HepG2 (cell line): ENCODE data around the gene USP20.

Source experiments
- AKNA ChIP-seq: sonication (generic); formaldehyde crosslinking; IDR thresholded peaks from 2 replicates; pipeline ENCODE4 v1.4.0; 2020; ENCODE audit warnings: missing genetic modification reagents, borderline replicate concordance
- GFI1 ChIP-seq: sonication (generic); formaldehyde crosslinking; IDR thresholded peaks from 2 replicates; pipeline ENCODE4 v1.5.0; 2020; ENCODE audit warnings: missing genetic modification reagents, mild to moderate bottlenecking, borderline replicate concordance
- MAFK ChIP-seq, 2 experiments: IDR thresholded peaks in 1 of 2; conservative IDR thresholded peaks in 1 of 2; 2 replicates each; pipeline ENCODE4 v1.6.1; 2011; ENCODE audit warnings: improper control_type of control experiment in 2 of 2, low read length in 2 of 2
- REST ChIP-seq, 2 experiments: IDR thresholded peaks; 2 replicates each; pipeline ENCODE4 v1.6.1; 2011 to 2012; ENCODE audit warnings: low read length in 2 of 2, borderline replicate concordance in 1 of 2, low read depth in 1 of 2, mild to moderate bottlenecking in 1 of 2, moderate library complexity in 1 of 2
- TAF1 ChIP-seq: sonication (generic); formaldehyde crosslinking; IDR thresholded peaks from 2 replicates; pipeline ENCODE4 v1.4.0; 2020; ENCODE audit warnings: missing genetic modification reagents
- TF ChIP-seq, protein P1 (sequence below): sonication (generic); formaldehyde crosslinking; IDR thresholded peaks from 2 replicates; pipeline ENCODE4 v1.5.0; 2020; ENCODE audit warnings: mild to moderate bottlenecking, missing genetic modification reagents, moderate library complexity
- TF ChIP-seq, protein P2 (sequence below): sonication (generic); formaldehyde crosslinking; IDR thresholded peaks from 2 replicates; pipeline ENCODE4 v1.4.0; 2020; ENCODE audit warnings: missing genetic modification reagents

- TF ChIP-seq TAF1, result no peak
- TF ChIP-seq, protein P1, sequence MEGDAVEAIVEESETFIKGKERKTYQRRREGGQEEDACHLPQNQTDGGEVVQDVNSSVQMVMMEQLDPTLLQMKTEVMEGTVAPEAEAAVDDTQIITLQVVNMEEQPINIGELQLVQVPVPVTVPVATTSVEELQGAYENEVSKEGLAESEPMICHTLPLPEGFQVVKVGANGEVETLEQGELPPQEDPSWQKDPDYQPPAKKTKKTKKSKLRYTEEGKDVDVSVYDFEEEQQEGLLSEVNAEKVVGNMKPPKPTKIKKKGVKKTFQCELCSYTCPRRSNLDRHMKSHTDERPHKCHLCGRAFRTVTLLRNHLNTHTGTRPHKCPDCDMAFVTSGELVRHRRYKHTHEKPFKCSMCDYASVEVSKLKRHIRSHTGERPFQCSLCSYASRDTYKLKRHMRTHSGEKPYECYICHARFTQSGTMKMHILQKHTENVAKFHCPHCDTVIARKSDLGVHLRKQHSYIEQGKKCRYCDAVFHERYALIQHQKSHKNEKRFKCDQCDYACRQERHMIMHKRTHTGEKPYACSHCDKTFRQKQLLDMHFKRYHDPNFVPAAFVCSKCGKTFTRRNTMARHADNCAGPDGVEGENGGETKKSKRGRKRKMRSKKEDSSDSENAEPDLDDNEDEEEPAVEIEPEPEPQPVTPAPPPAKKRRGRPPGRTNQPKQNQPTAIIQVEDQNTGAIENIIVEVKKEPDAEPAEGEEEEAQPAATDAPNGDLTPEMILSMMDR (CRISPR knock-in tag), result no peak
- TF ChIP-seq, protein P2, sequence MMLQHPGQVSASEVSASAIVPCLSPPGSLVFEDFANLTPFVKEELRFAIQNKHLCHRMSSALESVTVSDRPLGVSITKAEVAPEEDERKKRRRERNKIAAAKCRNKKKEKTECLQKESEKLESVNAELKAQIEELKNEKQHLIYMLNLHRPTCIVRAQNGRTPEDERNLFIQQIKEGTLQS (CRISPR knock-in tag), result no peak
- TF ChIP-seq REST (IDR thresholded peaks at IDR 0.05; ENCODE audit: borderline replicate concordance in 1 of 2, low read depth in 1 of 2, low read length in 2 of 2), result no peak
- no peak for TF ChIP-seq AKNA (CRISPR knock-in tag)
- no peak for TF ChIP-seq MAFK (conservative IDR thresholded peaks at IDR 0.05 in 1 of 2, IDR thresholded peaks at IDR 0.05 in 1 of 2; ENCODE audit: low read length in 2 of 2)
- no peak for TF ChIP-seq GFI1 (CRISPR knock-in tag)
Observed at GRCh38 chr9:129809346-129809745, 25.9 kb upstream of the USP20 start.
